Measurements from ENCODE around the gene PSAP.
A peak's percentile ranks its signal among the peaks of the same experiment; 100 is the strongest.

PSAP gene

DNA sequence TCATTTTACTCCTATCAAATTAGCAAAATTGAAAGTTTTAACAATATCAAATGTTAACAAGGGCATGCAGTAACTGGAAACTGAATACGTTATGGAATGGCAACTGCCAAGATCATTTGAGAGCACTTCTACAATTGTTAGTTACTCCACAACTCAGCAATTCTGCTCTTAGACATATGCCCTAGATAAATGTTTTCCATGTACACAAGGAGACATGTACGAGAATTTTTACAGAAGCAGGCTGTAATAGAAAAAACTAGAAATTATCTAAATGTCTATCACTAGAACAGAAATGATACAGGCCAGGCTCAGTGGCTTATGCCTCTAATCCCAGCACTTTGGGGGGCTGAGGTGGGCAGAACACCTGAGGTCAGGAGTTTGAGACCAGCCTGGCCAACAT lies 7.0 kb downstream of the PSAP start:
- DNase-seq: no peak

DNA sequence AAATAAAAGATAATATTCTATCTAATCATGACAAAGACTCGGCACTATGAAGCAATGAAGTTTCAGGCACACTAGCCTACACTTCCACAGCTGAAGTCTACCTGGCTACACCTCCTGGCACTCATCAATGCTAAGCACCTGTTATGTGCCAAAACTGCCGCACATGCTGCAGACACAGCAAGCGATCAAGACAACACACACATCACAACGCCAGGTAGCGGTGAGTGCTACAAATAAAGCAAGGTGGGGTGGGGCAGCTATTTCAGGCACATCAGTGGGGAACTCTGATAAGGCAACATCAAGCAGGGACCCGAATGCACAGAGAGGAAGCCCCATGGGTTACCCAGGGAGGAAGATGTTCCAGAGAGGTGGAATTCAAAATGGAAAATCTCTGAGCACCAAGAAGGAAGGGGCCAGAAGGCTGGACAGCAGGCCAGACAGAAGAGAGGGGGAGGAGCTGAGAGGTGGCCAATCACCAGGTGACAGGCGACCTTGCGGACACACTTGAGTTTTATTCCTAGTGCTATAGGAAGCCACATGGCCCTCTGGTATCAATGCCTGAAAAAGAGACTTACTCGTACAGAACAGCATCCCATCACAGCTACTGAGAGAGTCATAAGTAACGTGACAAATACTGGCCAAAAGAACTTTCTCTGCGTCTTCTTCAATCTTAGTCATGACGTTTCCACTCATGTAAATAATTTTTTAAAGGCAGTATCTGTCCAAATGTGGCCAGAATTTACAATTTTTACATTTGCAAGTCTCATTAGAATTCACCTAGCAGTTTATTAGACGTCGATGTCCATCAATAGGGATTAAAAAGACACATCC lies 8.0 kb downstream of the PSAP start:
- peak in 1 of 2 experiments; percentile 31 for DNase-seq

DNA sequence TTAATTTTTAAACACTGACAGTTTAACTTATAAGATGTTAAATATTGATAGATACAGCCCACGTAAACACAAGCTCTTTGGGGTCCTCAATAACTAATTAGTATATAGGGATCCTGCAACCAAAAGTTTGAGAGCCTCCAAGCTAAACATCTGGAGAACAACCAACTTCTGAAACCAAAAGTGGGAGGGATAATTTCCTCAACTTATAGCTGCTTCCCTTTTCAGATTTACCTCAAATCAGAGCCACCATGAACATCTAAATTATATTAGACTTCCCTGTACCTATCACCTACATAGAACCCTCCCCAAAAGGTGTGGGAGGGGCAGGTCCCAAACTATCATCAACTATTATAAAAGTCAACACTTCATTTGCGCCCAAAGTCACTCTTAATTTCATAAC lies 8.6 kb downstream of the PSAP start:
- no peak for DNase-seq

DNA sequence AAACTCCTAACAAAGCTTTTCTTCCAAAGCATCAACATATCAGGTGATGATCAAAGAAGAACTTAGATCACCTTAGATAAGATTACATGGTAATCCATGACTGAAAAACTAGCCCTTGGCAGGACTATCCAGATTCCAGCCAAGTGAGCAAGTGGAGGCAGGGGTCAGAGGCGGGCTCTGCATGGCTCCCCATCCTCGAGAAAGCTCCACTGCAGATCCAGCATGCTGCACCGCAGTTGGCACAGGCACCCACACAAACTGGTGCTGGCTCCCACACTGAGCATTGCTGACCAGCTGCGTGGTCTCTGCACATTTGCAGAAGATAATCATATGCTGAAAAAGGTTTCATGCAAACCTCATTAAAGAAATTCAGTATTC lies 10.1 kb downstream of the PSAP start:
- no peak for DNase-seq

DNA sequence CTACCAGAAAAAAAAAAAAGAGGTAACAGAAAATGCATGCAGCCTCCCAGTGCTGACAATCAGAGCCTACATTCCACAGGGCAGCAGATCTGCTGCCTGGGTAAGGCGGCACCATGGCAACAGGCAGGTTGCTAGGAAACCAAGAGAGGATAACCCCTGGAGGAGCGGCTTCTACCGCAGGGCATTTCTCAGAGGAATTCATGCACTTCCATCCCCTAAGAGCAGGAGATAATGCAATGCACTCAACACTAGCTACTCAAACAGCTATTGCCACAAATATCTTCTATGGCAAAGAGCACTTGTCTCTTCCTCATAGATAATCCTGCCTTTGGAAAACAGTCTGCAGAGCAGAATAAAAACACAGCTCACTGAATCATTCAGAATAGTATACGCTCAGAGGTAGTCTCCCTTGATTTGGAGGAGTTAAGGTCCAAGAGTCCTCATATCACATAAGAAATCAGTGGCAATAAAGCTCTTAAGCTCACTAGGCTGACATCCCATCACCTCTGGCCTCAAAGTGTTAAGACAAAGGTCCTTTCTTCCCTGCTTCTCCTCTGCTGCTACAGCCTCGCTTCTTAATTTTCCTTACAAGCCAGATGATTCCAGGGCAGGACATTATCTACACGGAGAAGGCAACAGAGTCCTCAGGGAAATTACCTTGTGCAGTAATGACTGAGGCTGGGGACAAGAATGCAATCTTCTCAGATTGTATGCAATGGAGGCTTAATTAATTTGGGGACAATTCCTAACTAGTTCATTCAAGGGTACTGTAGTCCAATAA lies 10.7 kb downstream of the PSAP start:
- DNase-seq: peak; percentile 35 to 80

DNA sequence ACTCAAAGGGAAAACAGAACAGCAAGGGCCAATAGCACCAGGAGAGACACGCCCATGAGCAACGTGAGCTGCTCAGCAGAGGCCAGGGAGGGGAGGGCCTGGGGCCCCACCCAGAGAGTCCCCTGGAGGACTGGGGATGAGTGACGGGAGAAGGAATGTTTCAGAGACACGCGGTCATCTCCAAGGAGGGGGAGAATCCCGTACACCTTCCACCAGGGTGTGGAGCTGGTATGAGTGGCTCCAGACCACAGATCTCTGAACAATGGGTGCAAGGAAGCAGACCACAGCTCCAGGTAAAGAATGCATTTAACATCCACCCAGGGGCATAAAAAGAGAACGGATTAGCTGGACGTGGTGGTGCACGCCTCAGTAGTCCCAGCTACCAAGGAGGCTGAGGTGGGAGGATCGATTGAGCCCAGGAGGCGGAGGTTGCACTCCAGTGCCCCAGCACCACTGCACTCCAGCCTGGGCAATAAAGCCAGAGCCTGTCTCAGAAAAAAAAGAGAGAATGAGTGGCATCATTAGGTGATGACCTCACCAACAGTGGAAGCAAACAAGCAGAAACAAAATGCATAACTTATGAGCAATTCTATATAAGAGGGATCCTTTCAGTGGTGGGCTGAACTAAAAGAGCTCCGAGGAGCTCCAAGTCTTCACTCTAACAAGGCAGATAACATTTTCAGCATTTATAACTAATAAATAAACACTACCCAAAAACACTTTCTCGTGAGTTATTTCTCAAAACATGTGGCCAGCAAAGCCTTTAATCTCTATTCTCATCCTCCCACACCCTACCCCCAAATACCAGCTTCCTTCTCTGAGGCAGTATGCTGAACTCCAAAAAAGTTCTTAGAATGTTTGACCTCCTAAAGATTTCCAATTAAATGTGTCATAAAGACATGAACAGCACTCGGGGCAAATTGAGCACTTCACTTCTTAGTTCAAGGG lies 12.5 kb downstream of the PSAP start:
- peak in 1 of 2 experiments; percentile 14 for DNase-seq

DNA sequence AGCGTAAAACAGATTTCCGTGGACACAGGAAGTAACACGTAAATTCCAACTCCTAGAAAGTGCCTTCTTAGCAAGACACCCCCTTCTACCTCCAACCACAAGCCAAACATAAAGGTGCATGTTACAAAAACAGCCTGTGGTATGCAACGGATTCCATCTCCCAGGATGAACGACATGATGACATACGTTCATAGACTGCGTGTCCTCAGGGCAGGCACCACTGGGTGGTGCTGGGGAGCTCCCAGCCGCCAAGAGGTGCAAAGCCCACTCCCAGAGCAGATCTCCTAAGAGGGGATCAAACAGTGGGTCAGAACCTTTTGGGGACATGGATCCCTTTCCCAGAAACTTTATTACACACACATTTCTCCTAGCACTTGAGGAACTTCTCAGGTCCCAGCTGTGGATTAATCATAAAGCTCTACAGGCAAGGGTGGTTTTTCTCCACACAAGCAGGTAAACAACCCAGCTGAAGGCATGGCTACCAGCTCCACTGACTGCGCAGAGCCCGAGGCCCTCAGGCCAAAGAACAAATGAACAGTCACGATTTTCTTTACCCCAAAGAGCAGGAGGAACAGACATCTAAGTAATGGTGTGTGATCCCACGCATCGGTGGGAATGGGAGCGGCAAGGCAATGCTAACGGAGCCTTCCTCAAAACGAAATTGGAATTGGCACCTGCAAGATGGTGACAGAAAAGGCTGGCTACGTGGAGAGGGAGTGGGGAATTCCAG lies 13.8 kb downstream of the PSAP start:
- peak in 1 of 2 experiments; percentile 36 for DNase-seq

DNA sequence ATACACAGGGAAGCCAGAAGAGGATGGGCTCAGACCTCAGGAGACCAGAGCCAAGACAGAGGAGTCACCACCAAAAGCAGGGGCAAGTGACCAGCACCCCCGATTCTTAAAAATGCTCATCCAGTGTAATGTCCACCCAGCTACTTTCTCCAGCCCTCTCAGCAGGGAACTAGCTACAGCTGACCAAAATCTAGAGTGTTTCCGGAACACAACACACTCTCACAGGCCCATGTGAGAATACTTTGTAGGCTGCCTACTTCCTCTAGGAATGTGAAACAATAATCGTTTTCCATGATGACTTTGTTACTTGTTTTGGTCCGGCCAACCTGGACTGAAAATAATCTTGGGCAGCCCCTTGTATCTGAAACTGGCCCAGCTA lies 14.5 kb downstream of the PSAP start:
- DNase-seq: no peak

DNA sequence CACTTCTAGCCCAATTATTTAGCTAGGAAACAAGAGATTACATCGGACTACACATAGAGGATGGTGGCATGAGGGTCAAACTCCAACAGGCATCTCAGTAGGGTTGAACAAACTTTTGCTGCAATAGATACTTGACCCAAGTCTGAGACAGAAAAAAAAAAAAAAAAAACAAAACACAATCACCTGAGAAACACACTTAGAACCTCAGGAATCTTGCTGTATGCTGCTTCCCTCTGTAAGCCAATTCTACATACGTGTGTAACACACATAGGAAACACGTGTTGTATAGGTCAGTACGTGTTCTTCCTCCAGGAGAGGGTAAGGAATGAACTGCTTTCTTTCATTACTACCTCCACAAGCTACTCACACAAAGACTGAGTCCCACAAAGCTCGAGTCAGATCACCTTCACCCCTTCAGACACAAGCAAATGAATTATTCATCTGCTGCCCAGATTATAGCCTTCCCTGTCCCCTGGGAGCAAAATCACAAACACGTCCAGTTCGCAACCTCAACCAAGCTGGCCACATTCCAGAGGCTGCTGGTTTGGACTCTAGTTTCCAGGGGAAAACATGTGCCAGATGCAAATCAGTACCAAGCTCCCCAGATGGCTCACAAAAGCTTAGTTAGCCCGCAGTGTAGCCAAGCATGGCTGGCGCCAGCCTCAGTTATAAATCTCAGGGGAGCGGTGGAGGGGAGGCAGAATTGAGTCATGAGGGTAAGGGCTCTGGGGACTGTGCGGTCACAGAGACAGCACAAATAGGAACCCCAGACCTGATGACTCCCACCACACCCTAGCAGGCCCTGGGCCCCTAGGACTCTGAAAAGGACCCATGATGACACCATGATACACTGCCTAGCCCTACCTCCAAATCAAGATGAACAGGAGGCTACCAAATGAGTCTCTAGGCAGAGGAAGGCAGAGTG lies 15.1 kb downstream of the PSAP start:
- DNase-seq: peak; percentile 82 to 92

DNA sequence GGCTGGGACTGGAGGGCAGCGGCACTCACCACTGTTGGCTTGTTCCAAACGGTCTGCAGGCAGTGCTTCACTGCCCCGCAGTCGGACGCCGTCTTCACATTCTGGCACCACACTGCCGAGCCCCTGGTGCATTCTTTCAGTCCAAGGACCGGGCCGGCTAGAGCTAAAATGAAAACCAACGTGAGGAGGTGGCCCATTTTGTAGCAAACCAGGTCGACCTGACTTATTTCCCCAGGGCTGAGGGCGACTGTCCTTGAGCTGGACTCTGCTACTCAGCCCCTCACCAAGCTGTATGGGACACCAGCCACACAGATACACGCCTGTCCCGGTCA lies 16.7 kb downstream of the PSAP start:
- no peak for DNase-seq

DNA sequence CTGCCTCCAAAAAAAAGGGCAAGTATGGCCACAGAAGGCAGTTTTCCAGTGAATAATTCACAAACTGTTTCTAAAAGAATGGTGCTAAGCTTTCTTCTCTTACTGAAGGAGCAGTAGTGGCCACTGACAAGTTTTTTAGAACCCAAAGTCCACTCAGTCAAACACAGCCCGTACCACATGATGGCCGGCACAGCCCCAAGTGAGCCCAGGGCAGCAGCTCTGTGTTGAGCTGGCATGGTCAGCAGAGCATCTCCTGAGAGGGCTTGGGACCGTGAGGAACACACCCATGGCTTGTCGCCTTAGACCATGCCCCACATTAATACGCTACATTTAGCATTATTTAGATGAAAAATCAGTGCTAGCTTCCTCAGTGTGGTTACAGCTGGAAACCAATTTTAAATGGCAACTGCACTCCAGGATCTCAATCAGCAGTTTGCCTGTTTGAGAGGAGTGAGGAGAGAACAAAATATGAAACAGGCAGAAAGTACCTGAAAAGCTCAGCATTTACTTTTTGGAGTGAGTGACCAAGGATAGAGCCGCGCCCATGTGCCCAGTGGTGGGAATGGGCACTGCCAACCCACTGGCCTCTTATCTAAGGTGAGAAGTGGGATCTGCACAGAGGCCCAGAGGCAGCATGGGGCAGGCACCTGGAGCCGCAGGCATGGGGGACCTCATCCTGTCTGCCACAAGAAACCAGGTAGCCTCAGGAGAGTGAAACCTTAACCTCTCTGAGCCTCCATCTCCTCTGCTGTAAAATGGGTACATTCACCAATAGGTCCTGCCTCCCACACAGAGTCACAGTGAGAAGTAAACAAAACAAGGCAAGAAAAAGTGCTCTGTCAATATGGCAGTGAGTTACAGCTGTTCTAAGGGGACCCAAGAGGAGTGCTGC lies 17.4 kb downstream of the PSAP start:
- DNase-seq: no peak

DNA sequence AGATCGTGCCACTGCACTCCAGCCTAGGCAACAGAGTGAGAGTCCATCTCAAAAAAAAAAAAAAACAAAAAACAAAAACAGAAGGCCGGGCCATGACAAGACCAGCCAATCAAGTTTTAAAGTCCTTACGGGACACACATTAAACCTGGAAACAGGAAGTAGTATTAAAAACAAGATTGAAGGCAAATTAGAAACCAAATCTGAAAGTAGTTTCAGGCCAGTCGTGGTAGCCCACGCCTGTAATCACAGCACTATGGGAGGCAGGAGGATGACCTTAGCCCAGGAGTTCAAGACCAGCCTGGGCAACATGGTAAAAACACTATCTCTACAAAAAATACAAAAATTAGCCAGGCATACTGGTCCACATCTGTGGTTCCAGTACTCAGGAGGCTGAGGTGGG lies 18.1 kb downstream of the PSAP start:
- DNase-seq: no peak

DNA sequence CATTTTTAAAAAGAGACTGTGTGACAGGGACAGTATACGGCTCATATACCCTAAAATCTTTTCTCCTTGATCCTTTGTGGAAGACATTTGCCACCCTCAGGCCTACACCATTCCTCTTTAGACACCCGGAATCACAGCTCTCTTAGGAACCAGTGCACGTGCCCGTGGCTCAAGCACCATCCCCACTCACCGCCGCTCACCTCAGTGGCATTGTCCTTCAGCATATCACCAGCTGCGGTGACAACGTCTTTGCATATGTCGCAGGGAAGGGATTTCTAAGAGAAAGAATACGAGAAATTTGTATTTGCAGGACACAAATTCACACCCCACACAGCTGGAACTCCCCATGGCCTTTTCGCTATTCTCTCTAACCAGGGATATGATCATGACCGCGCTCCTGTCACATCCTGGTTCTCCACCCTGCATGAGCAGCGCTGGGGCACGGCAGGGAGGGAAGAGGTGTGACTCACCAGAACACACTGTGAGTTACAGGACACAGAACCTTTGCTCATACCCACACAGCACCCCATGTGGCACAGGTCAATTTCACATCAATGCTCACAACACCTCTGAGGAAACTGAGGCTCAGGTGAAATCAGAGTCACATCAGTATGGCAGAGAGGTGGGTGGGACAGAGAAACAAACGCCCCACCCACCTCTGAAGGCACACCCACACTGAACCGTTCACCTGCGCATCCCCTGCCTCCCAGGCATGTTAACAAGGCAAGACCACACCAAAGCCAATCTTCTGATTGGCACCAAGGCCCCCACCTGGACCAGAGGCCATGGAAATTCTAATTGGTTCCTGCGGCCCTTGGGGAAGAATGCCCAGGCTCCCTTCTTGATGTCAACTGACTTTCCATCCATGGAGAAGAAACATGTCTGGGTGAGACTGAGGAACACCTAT lies 19.2 kb downstream of the PSAP start:
- no peak for DNase-seq

DNA sequence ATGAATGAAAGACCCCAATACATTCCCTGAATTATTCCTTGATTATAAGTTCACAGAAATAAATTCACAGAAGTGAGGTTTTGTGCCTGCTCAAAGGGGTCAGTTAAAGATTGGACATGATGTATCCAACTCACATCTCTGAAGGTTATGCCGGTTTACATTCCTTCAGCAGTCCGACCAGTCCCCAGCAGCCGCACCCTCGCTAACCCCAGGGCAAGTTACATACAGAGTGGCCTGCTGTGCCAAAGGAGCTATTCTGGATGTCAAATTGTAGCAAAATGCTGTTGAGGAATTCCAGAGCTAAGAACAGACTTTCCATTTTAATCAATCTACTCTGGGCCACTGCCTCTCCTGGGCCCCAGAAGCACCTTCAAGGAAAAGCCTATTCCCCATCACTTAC lies 20.3 kb downstream of the PSAP start:
- no peak for DNase-seq

DNA sequence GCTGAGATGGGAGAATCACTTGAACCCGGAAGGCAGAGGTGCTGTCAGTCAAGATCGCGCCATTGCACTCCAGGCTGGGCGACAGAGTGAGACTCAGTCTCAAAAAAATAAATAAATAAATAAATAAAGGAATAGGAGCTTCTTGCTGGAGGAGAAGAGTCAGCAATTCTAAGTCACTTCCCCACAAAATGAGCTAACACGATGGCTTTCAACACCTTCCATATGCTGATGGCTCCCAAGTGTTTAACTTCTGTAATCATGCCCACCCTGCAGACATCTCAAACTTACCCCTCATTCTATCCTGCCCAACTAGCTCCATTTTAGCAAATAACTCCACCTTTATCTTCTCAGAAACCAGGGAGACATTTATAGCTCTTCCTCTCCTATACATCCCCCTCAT lies 21.2 kb downstream of the PSAP start:
- no peak for DNase-seq

DNA sequence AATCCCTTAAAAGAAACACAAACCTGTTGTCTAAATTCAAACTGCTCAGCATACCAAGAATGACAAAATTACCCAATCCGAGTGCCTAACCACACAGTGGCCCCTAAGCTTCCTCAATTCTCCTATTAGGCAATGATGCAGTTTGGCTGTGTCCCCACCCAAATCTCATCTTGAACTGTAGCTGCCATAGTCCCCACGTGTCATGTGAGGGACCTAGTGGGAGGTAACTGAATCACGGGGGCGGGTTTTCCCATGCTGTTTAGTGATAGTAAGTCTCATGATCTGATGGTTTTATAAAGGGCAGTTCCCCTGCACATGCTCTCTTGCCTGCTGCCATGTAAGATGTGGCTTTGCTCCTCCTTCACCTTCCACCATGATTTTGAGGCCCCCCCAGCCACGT lies 21.9 kb downstream of the PSAP start:
- DNase-seq: no peak

DNA sequence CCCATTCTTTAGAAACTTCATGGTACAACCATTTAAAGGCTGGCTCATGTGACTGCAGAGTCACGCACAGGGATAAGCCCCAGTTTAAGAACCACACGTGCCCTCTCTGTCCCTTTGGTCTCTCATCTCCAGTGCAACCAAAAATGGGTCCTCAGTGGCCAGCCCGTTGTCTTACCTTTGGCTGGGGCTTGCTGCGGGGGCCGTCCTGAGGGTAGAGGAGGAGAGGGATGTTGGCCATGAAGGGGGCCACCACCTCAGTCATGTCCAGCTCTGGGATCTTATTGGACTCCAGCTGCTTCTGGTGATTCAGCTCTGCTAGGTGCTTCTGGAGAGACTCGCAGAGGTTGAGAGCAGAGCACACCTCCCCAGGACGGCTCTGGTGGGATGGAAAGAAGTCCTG lies 22.3 kb downstream of the PSAP start:
- no peak for DNase-seq

DNA sequence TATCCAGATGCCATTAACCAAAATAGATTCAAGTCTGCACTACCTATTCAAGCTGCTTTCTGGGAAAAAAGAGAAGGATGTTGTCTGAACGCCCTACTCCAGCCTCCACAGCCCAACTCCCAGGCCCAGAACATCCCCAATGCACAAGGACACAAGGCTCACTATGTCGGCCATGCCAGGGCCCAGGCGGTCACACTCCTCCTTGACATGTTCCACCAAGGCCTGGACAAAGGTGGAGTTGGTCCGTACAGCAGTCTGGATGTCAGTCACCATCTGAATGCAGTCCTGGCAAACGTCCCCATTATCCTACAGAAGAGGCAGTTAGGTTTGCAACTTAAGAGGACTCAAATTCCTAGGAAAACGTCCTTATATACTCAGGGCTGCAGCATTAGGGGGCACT lies 23.2 kb downstream of the PSAP start:
- DNase-seq: no peak

DNA sequence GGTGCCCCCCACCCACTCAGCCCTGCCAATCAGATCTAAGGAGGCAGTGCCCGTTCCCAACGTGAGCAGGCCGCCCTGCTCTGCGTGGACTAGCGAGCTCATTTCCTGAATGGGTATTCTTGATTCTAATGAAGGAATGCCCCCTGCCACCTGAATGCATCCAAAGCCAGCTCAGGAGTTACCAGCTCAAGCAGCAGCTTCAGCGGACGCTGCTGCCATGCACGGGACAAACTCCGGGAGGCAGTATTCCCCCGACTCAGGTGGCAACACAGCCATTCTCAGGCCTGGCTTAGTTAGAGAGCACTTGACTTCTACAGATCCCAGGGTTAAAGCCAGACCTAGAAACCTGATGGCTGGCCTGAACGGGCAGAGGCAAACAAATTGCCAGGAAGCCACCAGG lies 25.8 kb downstream of the PSAP start:
- no peak for DNase-seq

All from NCI-H524 (cell line).